Natural killer cell (primary cell): ENCODE results near the gene TRIM69. TPM values are rescaled to one million over a fixed set of nuclear protein-coding genes. Genes with fewer than 3 reads are reported as not detected.

Experiments
- ATAC-seq, 3 donors: fragments of 150-1000 bp in 2 of 3; fragments of 200-7000 bp in 1 of 3; cut with Tn5 transposase; 1 replicate in 1 of 3; 2 replicates in 2 of 3; pipeline ENCODE4 v1.10.0; 2021; ENCODE audit warnings: mild to moderate bottlenecking in 2 of 3, moderate library complexity in 2 of 3
- DNase-seq, 2 donors: peaks; one replicate each; pipeline versions ENCODE4 v3.0.0 to v3.0.0-alpha.2; 2013 to 2021; ENCODE audit warnings: mixed read lengths in 1 of 2
- H3K27ac ChIP-seq: one replicate; pipeline ENCODE4 v1.5.1; 2013; ENCODE audit warnings: mild to moderate bottlenecking, low read length
- H3K27me3 ChIP-seq: one replicate; pipeline ENCODE4 v1.6.1; 2013; ENCODE audit warnings: low read length; ENCODE audit not compliant: control insufficient read depth, insufficient read depth
- H3K36me3 ChIP-seq: one replicate; pipeline ENCODE4 v1.6.1; 2013; ENCODE audit warnings: low read length; ENCODE audit not compliant: control insufficient read depth, insufficient read depth
- H3K4me1 ChIP-seq: one replicate; pipeline ENCODE4 v1.6.1; 2013; ENCODE audit warnings: low read length; ENCODE audit not compliant: control insufficient read depth, insufficient read depth
- H3K4me3 ChIP-seq: one replicate; pipeline ENCODE4 v1.5.1; 2013; ENCODE audit warnings: low read length
- H3K9me3 ChIP-seq: one replicate; pipeline ENCODE4 v1.6.1; 2013; ENCODE audit warnings: low read length; ENCODE audit not compliant: control insufficient read depth, insufficient read depth
- H3K27ac Mint-ChIP-seq, 2 donors: one replicate each; pipeline ENCODE4 v1.8.0; 2022; ENCODE audit warnings: mild to moderate bottlenecking in 2 of 2, mixed read lengths in 2 of 2, moderate library complexity in 1 of 2
- H3K27me3 Mint-ChIP-seq, 2 donors: one replicate each; pipeline ENCODE4 v1.8.0; 2022; ENCODE audit warnings: low read depth in 2 of 2, mixed read lengths in 2 of 2
- H3K36me3 Mint-ChIP-seq: one replicate; pipeline ENCODE4 v1.8.0; 2022; ENCODE audit warnings: mixed read lengths
- H3K4me1 Mint-ChIP-seq, 2 donors: one replicate each; pipeline ENCODE4 v1.8.0; 2022; ENCODE audit warnings: mixed read lengths in 2 of 2
- H3K4me3 Mint-ChIP-seq: one replicate; pipeline ENCODE4 v1.8.0; 2022; ENCODE audit warnings: mild to moderate bottlenecking, moderate library complexity, mixed read lengths
- H3K9me3 Mint-ChIP-seq, 2 donors: one replicate each; pipeline ENCODE4 v1.8.0; 2022; ENCODE audit warnings: mixed read lengths in 2 of 2
- CTCF ChIP-seq: fragments of 200-600 bp; IDR thresholded peaks from one replicate; pipeline ENCODE4 v1.8.0; 2022; ENCODE audit warnings: antibody characterized with exemption
- WGBS: methylation state at CpG from one replicate; pipeline ENCODE4 v1.1.7; 2013; ENCODE audit warnings: missing lambda C conversion rate; ENCODE audit not compliant: insufficient coverage; 5-methylcytosine and 5-hydroxymethylcytosine counted together
- intact Hi-C: fragments of 100-400 bp; cut with micrococcal nuclease; formaldehyde crosslinking; loops from one replicate; pipeline ENCODE4 v1.14.2; 2022
- total RNA-seq, 4 donors: library from RNA; stranded (reverse); fragments of 120-200 nt in 1 of 4; gene quantifications; one replicate each; pipeline versions ENCODE4 v1.2.3 to v1.2.4, GENCODE V29; 2013 to 2022

Gene TRIM69
- total RNA-seq, 3 donors from 2014 or later (not counting 1 experiment from before 2014, with no cell fraction given), result 14.2 to 20.1 (median 16.3) TPM

- ATAC-seq (peak; percentile 0 to 7 (median 4)), DNase-seq (peak in 1 of 2 donors; percentile 81)
- Histone ChIP-seq H3K27me3 (no peaks in the 10 kb centered on the region), H3K27ac (peak overlapping the region; percentile 95), H3K9me3 (no peaks in the 10 kb centered on the region), H3K4me3 (peak overlapping the region; percentile 99), H3K36me3 (peaks cover 40% of the 10 kb centered on the region), H3K4me1 (peaks cover 22% of the 10 kb centered on the region)
- Mint-ChIP-seq H3K4me3 (peak overlapping the region; percentile 100), H3K27me3 (no peaks in the 10 kb centered on the region), H3K27ac (peak overlapping the region; percentile 92 to 100), H3K36me3 (peaks cover 36% of the 10 kb centered on the region), H3K4me1 (peaks cover 67% of the 10 kb centered on the region in 2 donors), H3K9me3 (no peaks in the 10 kb centered on the region)
- TF ChIP-seq CTCF, result peak; percentile 51
- WGBS, result 2% methylated on average over 10 of the region's 11 CpGs
- intact Hi-C loops, result loop anchor here (1.0 to 10.0 kb wide), 6 partner anchors 9 to 874 kb away; partner anchors contain the start of genes BLOC1S6 and SPG11
Measured at GRCh38 chr15:44710236-44711095, 25.9 kb upstream of the TRIM69 start.

GRCh38 chr15:44711096-44711742 is 25.1 kb upstream of the TRIM69 start, which contains the start of the genes B2M and PATL2:
Gene B2M (plus strand): TSS chr15:44711517. CDS start chr15:44711547, 30 bp downstream.
Gene PATL2 (minus strand): TSS chr15:44711323. CDS start chr15:44676490, 34,833 bp downstream.
- TF ChIP-seq CTCF, result no peak
- intact Hi-C loops, result loop anchor here (1.0 to 10.0 kb wide), 6 partner anchors 8 to 874 kb away; partner anchors contain the start of genes BLOC1S6 and SPG11
- no peaks in the 10 kb centered on the region for H3K9me3 Mint-ChIP-seq
- H3K9me3 ChIP-seq, result no peaks in the 10 kb centered on the region
- peaks cover 43% of the 10 kb centered on the region for H3K36me3 Mint-ChIP-seq
- ATAC-seq (peak; percentile 67 to 87 (median 75)), DNase-seq (peak; percentile 97 to 98)
- H3K27me3 ChIP-seq, result no peaks in the 10 kb centered on the region
- peak within 1 kb of the TSS; percentile 100 for H3K4me3 Mint-ChIP-seq
- peak within 1 kb of the TSS; percentile 99 for H3K4me3 ChIP-seq
- H3K4me1 ChIP-seq, result peaks cover 29% of the 10 kb centered on the region
- H3K27me3 Mint-ChIP-seq, result no peaks in the 10 kb centered on the region
- H3K27ac ChIP-seq, result peak within 1 kb of the TSS; percentile 95
- peaks cover 47% of the 10 kb centered on the region for H3K36me3 ChIP-seq
- peaks cover 74% of the 10 kb centered on the region in 2 donors for H3K4me1 Mint-ChIP-seq
- peak within 1 kb of the TSS; percentile 92 to 100 for H3K27ac Mint-ChIP-seq
- 0% methylated on average over 37 of the region's 37 CpGs for WGBS

GRCh38 chr15:44711743-44712345 is 24.5 kb upstream of the TRIM69 start:
- peaks cover 35% of the 10 kb centered on the region for H3K4me1 ChIP-seq
- TF ChIP-seq CTCF, result no peak

More at GRCh38 chr15:44711743-44712345, 24.5 kb upstream of the TRIM69 start:
- Mint-ChIP-seq H3K4me3 (peak overlapping the region; percentile 100), H3K36me3 (peaks cover 50% of the 10 kb centered on the region), H3K9me3 (no peaks in the 10 kb centered on the region), H3K27ac (peak overlapping the region; percentile 92 to 100), H3K4me1 (peaks cover 80 to 81% of the 10 kb centered on the region in 2 donors), H3K27me3 (no peaks in the 10 kb centered on the region)
- Histone ChIP-seq H3K9me3 (no peaks in the 10 kb centered on the region), H3K27me3 (no peaks in the 10 kb centered on the region), H3K36me3 (peaks cover 53% of the 10 kb centered on the region), H3K4me3 (peak overlapping the region; percentile 99), H3K27ac (peak overlapping the region; percentile 95)
- intact Hi-C loops, result loop anchor here (1.0 to 10.0 kb wide), 6 partner anchors 7 to 873 kb away; partner anchors contain the start of genes BLOC1S6 and SPG11
- DNase-seq (peak; percentile 69 to 75), ATAC-seq (peak; percentile 21 to 35 (median 23))
- WGBS, result under 1% methylated on average over 46 of the region's 46 CpGs
